Fibroblast of peridontal ligament (primary cell): ENCODE data around the gene CEMIP2.
"Not testable (repeated sequence)": the region's sequence is repeated elsewhere in the genome, so short reads cannot be mapped to it uniquely, and the experiment has no call there.

Source experiments
- DNase-seq: peaks from one replicate; pipeline ENCODE4 v3.0.0-alpha.2; 2010; ENCODE audit errors: extremely low read depth

CEMIP2 gene

GRCh38 chr9:71768388-71769174 lies at the start of gene CEMIP2:
Gene CEMIP2, minus strand, starts transcription at chr9:71768513. Its CDS starts 18,140 bp downstream, at chr9:71750373.
- peak; percentile 85 for DNase-seq

GRCh38 chr9:71816916-71817451 lies 48.7 kb upstream of the CEMIP2 start:
- no peak for DNase-seq

GRCh38 chr9:71814815-71815214 lies 46.5 kb upstream of the CEMIP2 start:
- DNase-seq, result peak; percentile 78

- DNase-seq, result no peak
These were observed 45.9 kb upstream of the CEMIP2 start for GRCh38 chr9:71814226-71814625.

- peak; percentile 65 for DNase-seq
These were observed 44.1 kb upstream of the CEMIP2 start for GRCh38 chr9:71812385-71812784.

- no peak for DNase-seq
These were observed 39.8 kb upstream of the CEMIP2 start for GRCh38 chr9:71808068-71808467.

- DNase-seq, result peak; percentile 75
These were observed 38.6 kb upstream of the CEMIP2 start for GRCh38 chr9:71806901-71807307.

GRCh38 chr9:71805096-71805495 lies 36.8 kb upstream of the CEMIP2 start:
- not testable (repeated sequence) for DNase-seq

- DNase-seq, result no peak
These were observed 33.5 kb upstream of the CEMIP2 start for GRCh38 chr9:71801826-71802225.

GRCh38 chr9:71797266-71797665 lies 29.0 kb upstream of the CEMIP2 start:
- DNase-seq, result no peak

GRCh38 chr9:71796100-71796767 lies 27.9 kb upstream of the CEMIP2 start:
- no peak for DNase-seq

GRCh38 chr9:71795097-71795813 lies 26.9 kb upstream of the CEMIP2 start:
- no peak for DNase-seq

- DNase-seq, result peak; percentile 47
These were observed 25.2 kb upstream of the CEMIP2 start for GRCh38 chr9:71793386-71794105.

GRCh38 chr9:71791875-71792274 lies 23.6 kb upstream of the CEMIP2 start:
- no peak for DNase-seq

GRCh38 chr9:71790296-71790695 lies 22.0 kb upstream of the CEMIP2 start:
- no peak for DNase-seq

GRCh38 chr9:71783120-71783523 lies 14.8 kb upstream of the CEMIP2 start:
- DNase-seq, result no peak

- DNase-seq, result no peak
These were observed 13.1 kb upstream of the CEMIP2 start for GRCh38 chr9:71781391-71781790.

GRCh38 chr9:71780953-71781352 lies 12.6 kb upstream of the CEMIP2 start:
- no peak for DNase-seq

- no peak for DNase-seq
These were observed 9.8 kb upstream of the CEMIP2 start for GRCh38 chr9:71778085-71778484.

GRCh38 chr9:71774920-71775319 lies 6.6 kb upstream of the CEMIP2 start:
- DNase-seq, result no peak

- DNase-seq, result no peak
These were observed 4.4 kb upstream of the CEMIP2 start for GRCh38 chr9:71772726-71773125.

- no peak for DNase-seq
These were observed 1.9 kb upstream of the CEMIP2 start for GRCh38 chr9:71770170-71770569.
